Measurements from ENCODE around the gene ZNF341.

Gene ZNF341

DNA sequence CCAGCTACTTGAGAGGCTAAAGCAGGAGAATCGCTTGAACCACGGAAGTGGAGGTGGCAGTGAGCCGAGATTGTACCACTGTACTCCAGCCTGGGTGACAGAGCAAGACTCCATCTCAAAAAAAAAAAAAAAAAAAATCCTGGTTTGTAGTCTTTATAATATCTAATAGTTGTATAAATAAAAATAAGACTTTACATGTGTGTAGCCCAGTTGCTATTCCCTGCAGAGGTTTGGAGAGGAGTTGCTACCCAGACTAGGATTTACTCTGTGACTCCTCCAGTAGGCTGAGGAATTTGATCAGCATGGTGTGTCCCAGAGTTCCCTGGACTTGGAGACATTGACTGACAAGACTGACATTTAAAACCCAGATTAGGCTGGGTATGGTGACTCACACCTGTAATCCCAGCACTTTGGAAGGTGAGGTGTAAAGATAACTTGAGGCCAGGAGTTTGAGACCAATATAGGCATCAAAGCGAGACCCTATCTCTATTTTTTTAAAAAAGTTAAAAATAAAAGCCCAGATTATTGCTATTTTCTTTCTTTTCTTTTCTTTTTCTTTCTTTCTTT lies 89.6 kb downstream of the ZNF341 start:
- DNase-seq (ENCODE audit: low spot score), result no peak
- ChIA-PET POLR2A (ENCODE audit: low non-redundant PET) (no interaction called here), CTCF (no interaction called here)
- no peak overlapping the region for H3K27ac ChIP-seq
- TF ChIP-seq, protein P1, sequence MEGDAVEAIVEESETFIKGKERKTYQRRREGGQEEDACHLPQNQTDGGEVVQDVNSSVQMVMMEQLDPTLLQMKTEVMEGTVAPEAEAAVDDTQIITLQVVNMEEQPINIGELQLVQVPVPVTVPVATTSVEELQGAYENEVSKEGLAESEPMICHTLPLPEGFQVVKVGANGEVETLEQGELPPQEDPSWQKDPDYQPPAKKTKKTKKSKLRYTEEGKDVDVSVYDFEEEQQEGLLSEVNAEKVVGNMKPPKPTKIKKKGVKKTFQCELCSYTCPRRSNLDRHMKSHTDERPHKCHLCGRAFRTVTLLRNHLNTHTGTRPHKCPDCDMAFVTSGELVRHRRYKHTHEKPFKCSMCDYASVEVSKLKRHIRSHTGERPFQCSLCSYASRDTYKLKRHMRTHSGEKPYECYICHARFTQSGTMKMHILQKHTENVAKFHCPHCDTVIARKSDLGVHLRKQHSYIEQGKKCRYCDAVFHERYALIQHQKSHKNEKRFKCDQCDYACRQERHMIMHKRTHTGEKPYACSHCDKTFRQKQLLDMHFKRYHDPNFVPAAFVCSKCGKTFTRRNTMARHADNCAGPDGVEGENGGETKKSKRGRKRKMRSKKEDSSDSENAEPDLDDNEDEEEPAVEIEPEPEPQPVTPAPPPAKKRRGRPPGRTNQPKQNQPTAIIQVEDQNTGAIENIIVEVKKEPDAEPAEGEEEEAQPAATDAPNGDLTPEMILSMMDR (conservative IDR thresholded peaks at IDR 0.05; ENCODE audit: low read depth), result no peak

DNA sequence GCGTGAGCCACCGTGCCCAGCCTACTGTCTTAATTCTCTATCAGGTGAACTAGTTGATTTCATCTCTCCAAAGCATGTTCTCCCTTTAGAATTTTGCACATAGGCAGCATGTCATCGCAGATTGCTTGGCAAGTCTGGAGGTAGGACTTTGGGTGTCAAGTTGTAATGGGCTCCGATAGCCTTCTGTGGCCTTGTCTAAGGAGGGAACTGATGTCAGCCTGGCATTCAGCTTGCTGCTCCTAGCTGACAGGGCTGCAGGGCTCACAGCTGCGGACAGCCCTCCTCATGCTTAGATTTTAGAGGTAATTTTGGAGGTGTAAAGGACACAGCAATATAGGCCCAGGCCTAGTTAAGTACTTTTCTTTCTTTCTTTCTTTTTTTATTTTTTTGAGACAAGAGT lies 90.6 kb downstream of the ZNF341 start:
- TF ChIP-seq, protein P1 (conservative IDR thresholded peaks at IDR 0.05; ENCODE audit: low read depth), result no peak
- no peak overlapping the region for H3K27ac ChIP-seq
- CTCF ChIA-PET, result interaction anchor here (0.9 kb wide), 1 partner anchor 30 kb away, joined by 5 read pairs; no protein-coding TSS in a partner anchor
- DNase-seq (ENCODE audit: low spot score), result no peak
- POLR2A ChIA-PET (ENCODE audit: low non-redundant PET), result interaction anchor here (1.2 kb wide), 1 partner anchor 10 kb away, joined by 3 read pairs; no protein-coding TSS in a partner anchor

GRCh38 chr20:33822991-33823390 lies 91.2 kb downstream of the ZNF341 start:
- no peak for DNase-seq (ENCODE audit: low spot score)
- no peak overlapping the region for H3K27ac ChIP-seq
- TF ChIP-seq, protein P1 (conservative IDR thresholded peaks at IDR 0.05; ENCODE audit: low read depth), result no peak
- ChIA-PET CTCF (interaction anchor here (0.9 kb wide), 1 partner anchor 31 kb away, joined by 5 read pairs; no protein-coding TSS in a partner anchor), POLR2A (ENCODE audit: low non-redundant PET) (interaction anchor here (1.2 kb wide), 1 partner anchor 11 kb away, joined by 3 read pairs; no protein-coding TSS in a partner anchor)

DNA sequence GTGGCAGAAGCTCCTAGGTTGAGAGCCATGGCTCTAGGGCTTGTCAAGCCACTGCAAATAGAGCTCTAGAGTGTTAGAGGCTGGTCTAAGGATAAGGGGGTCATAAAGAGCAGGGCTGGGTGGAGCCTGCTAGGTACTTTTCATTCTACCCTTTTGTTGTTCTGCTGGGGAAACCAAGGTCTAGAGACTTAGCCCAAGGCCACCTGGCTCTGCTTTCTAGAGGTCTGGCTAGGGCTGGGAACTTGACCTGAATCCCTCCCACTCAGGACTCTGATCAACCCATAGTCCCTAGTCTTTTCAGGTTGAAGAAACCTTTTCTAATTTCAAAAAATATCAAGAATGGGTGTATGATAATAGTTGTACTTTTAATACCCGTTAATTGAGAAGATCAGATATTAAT lies 93.1 kb downstream of the ZNF341 start:
- CTCF ChIA-PET, result interaction anchor here (0.7 kb wide), 1 partner anchor 1298 kb away, joined by 3 read pairs; no protein-coding TSS in a partner anchor
- no peak overlapping the region for H3K27ac ChIP-seq
- POLR2A ChIA-PET (ENCODE audit: low non-redundant PET), result interaction anchor here (0.6 kb wide), 1 partner anchor 20 kb away, joined by 8 read pairs; no protein-coding TSS in a partner anchor
- DNase-seq (ENCODE audit: low spot score), result no peak
- TF ChIP-seq, protein P1 (conservative IDR thresholded peaks at IDR 0.05; ENCODE audit: low read depth), result no peak

GRCh38 chr20:33825340-33826269 lies 93.8 kb downstream of the ZNF341 start:
- CTCF ChIA-PET, result interaction anchor here (0.6 kb wide), 2 partner anchors 31 to 513 kb away, joined by 3 read pairs; no protein-coding TSS in a partner anchor
- no peak overlapping the region for H3K27ac ChIP-seq
- no peak for DNase-seq (ENCODE audit: low spot score)
- POLR2A ChIA-PET (ENCODE audit: low non-redundant PET), result no interaction called here
- TF ChIP-seq, protein P1 (conservative IDR thresholded peaks at IDR 0.05; ENCODE audit: low read depth), result no peak

GRCh38 chr20:33826270-33826897 lies 94.6 kb downstream of the ZNF341 start:
- ChIA-PET CTCF (interaction anchor here (0.6 kb wide), 2 partner anchors 32 to 513 kb away, joined by 3 read pairs; no protein-coding TSS in a partner anchor), POLR2A (ENCODE audit: low non-redundant PET) (no interaction called here)
- no peak for DNase-seq (ENCODE audit: low spot score)

More at GRCh38 chr20:33826270-33826897, 94.6 kb downstream of the ZNF341 start:
- no peak overlapping the region for H3K27ac ChIP-seq
- TF ChIP-seq, protein P1 (conservative IDR thresholded peaks at IDR 0.05; ENCODE audit: low read depth), result no peak
